Measurements from ENCODE around the gene DDX41. TPM values are rescaled to one million over a fixed set of nuclear protein-coding genes. Genes with fewer than 3 reads are reported as not detected.

Gene DDX41
- total RNA-seq, 1 experiment from 2014 or later: 133 TPM

- Histone ChIP-seq H3K56ac (ENCODE audit: insufficient read length, low read depth, low read length) (no peak within 1 kb of the TSS), H3K27ac (ENCODE audit: insufficient read length, low read depth, low read length) (no peak within 1 kb of the TSS), H3K9ac (ENCODE audit: extremely low read depth, insufficient read length, low read length) (peak within 1 kb of the TSS; percentile 60), H3K4me1 (ENCODE audit: insufficient read depth, low read length) (peaks cover 5% of the 10 kb centered on the region; the same call in 1 of the 2 replicates), H3K9me3 (ENCODE audit: control insufficient read depth, low read depth, low read length) (no peaks in the 10 kb centered on the region), H3K79me1 (ENCODE audit: insufficient read depth, low read depth, low read length, poor library complexity, severe bottlenecking) (no peaks in the 10 kb centered on the region), H2BK12ac (ENCODE audit: insufficient read length, low read depth, low read length) (no peak within 1 kb of the TSS), H4K91ac (ENCODE audit: insufficient read length, low read depth, low read length) (peak within 1 kb of the TSS; percentile 87), H4K20me1 (ENCODE audit: control insufficient read depth, insufficient read depth, insufficient read length) (no peaks in the 10 kb centered on the region), H2AK5ac (ENCODE audit: insufficient read length, low read length) (no peak within 1 kb of the TSS), H2BK15ac (ENCODE audit: low read depth, low read length) (0 out of 2 replicates have a peak within 1 kb of the TSS, but pooled peaks have one; percentile 28), H3K4ac (ENCODE audit: low read depth, low read length) (peak within 1 kb of the TSS; percentile 87; the same call in 1 of the 2 replicates), H3K79me2 (ENCODE audit: insufficient read depth, low read length) (no peaks in the 10 kb centered on the region), H3K23ac (ENCODE audit: insufficient read length, low read depth, low read length) (no peak within 1 kb of the TSS), H3K27me3 (ENCODE audit: insufficient read depth, low read length) (no peaks in the 10 kb centered on the region; the same call in 1 of the 2 replicates), H3K18ac (ENCODE audit: insufficient read length, low read depth, low read length) (peak within 1 kb of the TSS; percentile 95), H3T11ph (ENCODE audit: low read length) (peak within 1 kb of the TSS; percentile 22), H3K23me2 (ENCODE audit: insufficient read length, low read depth, low read length, poor library complexity, severe bottlenecking) (peaks cover 4% of the 10 kb centered on the region), H3K4me2 (ENCODE audit: insufficient read depth, insufficient read length, low read length) (peak within 1 kb of the TSS; percentile 53), H2BK20ac (ENCODE audit: low read depth, low read length, poor library complexity, severe bottlenecking) (no peak within 1 kb of the TSS), H2AFZ (ENCODE audit: low read length) (no peak within 1 kb of the TSS), H2BK120ac (ENCODE audit: low read depth, low read length, poor library complexity, severe bottlenecking) (peak within 1 kb of the TSS; percentile 74), H3K14ac (ENCODE audit: insufficient read depth, low read length) (peak within 1 kb of the TSS; percentile 98), H4K5ac (ENCODE audit: insufficient read length, low read depth, low read length) (no peak within 1 kb of the TSS), H2BK5ac (ENCODE audit: insufficient read length, low read length) (no peak within 1 kb of the TSS), H4K8ac (replicated peaks; ENCODE audit: insufficient read length, low read depth, low read length) (no peak within 1 kb of the TSS)
- no peaks in the 10 kb centered on the region for H3K9me3 Mint-ChIP-seq
- peaks cover 12 to 18% (median 18%) of the 10 kb centered on the region in 3 experiments for H3K36me3 Mint-ChIP-seq (ENCODE audit: insufficient read depth in 1 of 3, low read depth in 3 of 3)
- TF ChIP-seq, protein P1, sequence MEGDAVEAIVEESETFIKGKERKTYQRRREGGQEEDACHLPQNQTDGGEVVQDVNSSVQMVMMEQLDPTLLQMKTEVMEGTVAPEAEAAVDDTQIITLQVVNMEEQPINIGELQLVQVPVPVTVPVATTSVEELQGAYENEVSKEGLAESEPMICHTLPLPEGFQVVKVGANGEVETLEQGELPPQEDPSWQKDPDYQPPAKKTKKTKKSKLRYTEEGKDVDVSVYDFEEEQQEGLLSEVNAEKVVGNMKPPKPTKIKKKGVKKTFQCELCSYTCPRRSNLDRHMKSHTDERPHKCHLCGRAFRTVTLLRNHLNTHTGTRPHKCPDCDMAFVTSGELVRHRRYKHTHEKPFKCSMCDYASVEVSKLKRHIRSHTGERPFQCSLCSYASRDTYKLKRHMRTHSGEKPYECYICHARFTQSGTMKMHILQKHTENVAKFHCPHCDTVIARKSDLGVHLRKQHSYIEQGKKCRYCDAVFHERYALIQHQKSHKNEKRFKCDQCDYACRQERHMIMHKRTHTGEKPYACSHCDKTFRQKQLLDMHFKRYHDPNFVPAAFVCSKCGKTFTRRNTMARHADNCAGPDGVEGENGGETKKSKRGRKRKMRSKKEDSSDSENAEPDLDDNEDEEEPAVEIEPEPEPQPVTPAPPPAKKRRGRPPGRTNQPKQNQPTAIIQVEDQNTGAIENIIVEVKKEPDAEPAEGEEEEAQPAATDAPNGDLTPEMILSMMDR (conservative IDR thresholded peaks at IDR 0.05): no peak
- peak within 1 kb of the TSS; percentile 95 to 98 (median 95); a peak in 5 of 7 replicates for H3K27ac Mint-ChIP-seq
- peaks cover 29% of the 10 kb centered on the region for H3K27me3 Mint-ChIP-seq (ENCODE audit: low read depth)
- WGBS (ENCODE audit: extremely low coverage, insufficient read length, low lambda C conversion rate): no CpG with 5 or more reads among the region's 73 CpGs
- peaks cover 38 to 59% of the 10 kb centered on the region in 2 experiments for H3K4me1 Mint-ChIP-seq
- H3K4me3 Mint-ChIP-seq: peak within 1 kb of the TSS; percentile 75 to 89
- peak; percentile 98 for DNase-seq
These were observed 19.3 kb downstream of the DDX41 start, which contains the start of gene PDLIM7 for GRCh38 chr5:177497292-177498012. PDLIM7 (minus strand) TSS chr5:177497604; CDS start chr5:177496512, 1,092 bp downstream.

Measured in H9 (cell line).